HEK293 (cell line): Measurements from ENCODE around the gene ACP1.
A peak's percentile ranks its signal among the peaks of the same experiment; 100 is the strongest.

Experiments used
- CTCF ChIP-seq: fragments of 450-650 bp; formaldehyde crosslinking; IDR thresholded peaks from 2 replicates; pipeline ENCODE4 v1.5.1; 2016; ENCODE audit warnings: missing biosample characterization, missing genetic modification characterization
- ELK4 ChIP-seq: IDR thresholded peaks from 2 replicates; pipeline ENCODE4 v1.6.1; 2011; ENCODE audit warnings: mild to moderate bottlenecking, low read depth, low read length, borderline replicate concordance
- REST ChIP-seq: fragments of 450-650 bp; formaldehyde crosslinking; IDR thresholded peaks from 2 replicates; pipeline ENCODE4 v1.5.1; 2016; ENCODE audit warnings: missing biosample characterization, missing genetic modification characterization
- SP2 ChIP-seq: fragments of 450-650 bp; formaldehyde crosslinking; IDR thresholded peaks from 2 replicates; pipeline ENCODE4 v1.5.1; 2016; ENCODE audit warnings: missing biosample characterization, missing genetic modification characterization
- YY1 ChIP-seq: fragments of 450-650 bp; formaldehyde crosslinking; IDR thresholded peaks from 2 replicates; pipeline ENCODE4 v1.5.1; 2018; ENCODE audit warnings: missing biosample characterization, missing genetic modification characterization
- ZBTB49 ChIP-seq: fragments of 450-650 bp; formaldehyde crosslinking; IDR thresholded peaks from 2 replicates; pipeline ENCODE4 v1.5.1; 2016; ENCODE audit warnings: missing biosample characterization, missing genetic modification characterization, low read depth
- ZNF133 ChIP-seq: fragments of 450-650 bp; formaldehyde crosslinking; IDR thresholded peaks from 2 replicates; pipeline ENCODE4 v1.5.1; 2016; ENCODE audit warnings: missing biosample characterization, missing genetic modification characterization
- ZNF274 ChIP-seq, 2 experiments: fragments of 200-500 bp in 1 of 2; fragments of 450-650 bp in 1 of 2; sonication (Bioruptor generic) in 1 of 2; formaldehyde crosslinking in 1 of 2; IDR thresholded peaks; 2 replicates each; pipeline versions ENCODE4 v1.5.1 to v1.6.1; 2014 to 2016; ENCODE audit warnings: borderline replicate concordance in 1 of 2, inconsistent platforms in 1 of 2, low read length in 1 of 2, missing biosample characterization in 1 of 2, missing genetic modification characterization in 1 of 2
- ZNF292 ChIP-seq: fragments of 450-650 bp; formaldehyde crosslinking; IDR thresholded peaks from 2 replicates; pipeline ENCODE4 v1.5.1; 2016; ENCODE audit warnings: low read depth, missing biosample characterization, missing genetic modification characterization, borderline replicate concordance
- ZNF302 ChIP-seq: fragments of 450-650 bp; formaldehyde crosslinking; IDR thresholded peaks from 2 replicates; pipeline ENCODE4 v1.5.1; 2016; ENCODE audit warnings: missing biosample characterization, missing genetic modification characterization, low read depth
- ZNF362 ChIP-seq: fragments of 450-650 bp; formaldehyde crosslinking; IDR thresholded peaks from 2 replicates; pipeline ENCODE4 v1.5.1; 2016; ENCODE audit warnings: missing biosample characterization, missing genetic modification characterization
- ZNF394 ChIP-seq: fragments of 450-650 bp; formaldehyde crosslinking; IDR thresholded peaks from 2 replicates; pipeline ENCODE4 v1.5.1; 2016; ENCODE audit warnings: missing biosample characterization, missing genetic modification characterization, mild to moderate bottlenecking, moderate library complexity, borderline replicate concordance
- ZNF837 ChIP-seq: fragments of 450-650 bp; formaldehyde crosslinking; IDR thresholded peaks from 2 replicates; pipeline ENCODE4 v1.5.1; 2016; ENCODE audit warnings: missing biosample characterization, missing genetic modification characterization

- TF ChIP-seq YY1 (tag by site-specific recombination) (no peak), CTCF (tag by site-specific recombination) (peak; percentile 31; the same call in 1 of the 2 replicates), ZNF133 (tag by site-specific recombination) (no peak), ZNF302 (tag by site-specific recombination) (no peak), REST (tag by site-specific recombination) (no peak), ZNF837 (tag by site-specific recombination) (no peak), ZNF362 (tag by site-specific recombination) (no peak), SP2 (tag by site-specific recombination) (no peak), ZBTB49 (tag by site-specific recombination) (no peak), ELK4 (no peak), ZNF274 (IDR thresholded peaks at IDR 0.05; ENCODE audit: low read length) (no peak), ZNF274 (tag by site-specific recombination; IDR thresholded peaks at IDR 0.05; ENCODE audit: borderline replicate concordance) (no peak), ZNF394 (no peak), ZNF292 (tag by site-specific recombination) (no peak)
These were observed 18.1 kb upstream of the ACP1 start for GRCh38 chr2:246489-247144.
